A673 (cell line): Measurements from ENCODE around the gene APOO. TPM values are rescaled to one million over a fixed set of nuclear protein-coding genes. Genes with fewer than 3 reads are reported as not detected.

Experiments
- BruUV-seq: library from RNA; stranded (reverse); fragments of 400-500 nt; replicated peaks from 2 replicates; lab custom pipeline; 2021; lab: Mats Ljungman, UMichigan
- CTCF ChIA-PET: fragments of 300-600 bp; sonication (Branson Sonifier 250); formaldehyde crosslinking; loops from one replicate; lab custom pipeline; 2022; ENCODE audit warnings: antibody characterized with exemption; lab: Charles Lee
- POLR2A ChIA-PET: fragments of 300-600 bp; sonication (Branson Sonifier 250); formaldehyde crosslinking; loops from one replicate; lab custom pipeline; 2022; ENCODE audit warnings: antibody characterized with exemption; ENCODE audit not compliant: low non-redundant PET; lab: Charles Lee
- DNase-seq: peaks from one replicate; pipeline ENCODE4 v3.0.0-alpha.2; 2015; ENCODE audit warnings: low spot score
- H3K27ac ChIP-seq: fragments of 200-600 bp; sonication (generic); 2 replicates; pipeline ENCODE4 v1.5.1; 2016; ENCODE audit warnings: mixed run types, low read depth, mild to moderate bottlenecking, mixed read lengths, antibody characterized with exemption, low read length; ENCODE audit not compliant: poor library complexity, severe bottlenecking
- H3K27me3 ChIP-seq: fragments of 200-600 bp; sonication (generic); replicated peaks from 2 replicates; pipeline ENCODE4 v1.6.1; 2017; ENCODE audit warnings: mixed run types, low read depth, mild to moderate bottlenecking, mixed read lengths, antibody characterized with exemption, low read length; ENCODE audit not compliant: insufficient read depth, poor library complexity
- H3K36me3 ChIP-seq: fragments of 200-600 bp; sonication (generic); 2 replicates; pipeline ENCODE4 v1.6.1; 2016; ENCODE audit warnings: mixed run types, mild to moderate bottlenecking, mixed read lengths, antibody characterized with exemption, low read length; ENCODE audit not compliant: insufficient read depth, poor library complexity, severe bottlenecking
- H3K4me1 ChIP-seq: fragments of 200-600 bp; sonication (generic); 2 replicates; pipeline ENCODE4 v1.6.1; 2017; ENCODE audit warnings: mixed run types, mild to moderate bottlenecking, mixed read lengths, antibody characterized with exemption, low read length; ENCODE audit not compliant: insufficient read depth, poor library complexity, severe bottlenecking
- H3K4me3 ChIP-seq: fragments of 200-600 bp; sonication (generic); 2 replicates; pipeline ENCODE4 v1.5.1; 2016; ENCODE audit warnings: low read depth, mixed run types, mild to moderate bottlenecking, mixed read lengths, low read length; ENCODE audit not compliant: poor library complexity, severe bottlenecking
- H3K9me3 ChIP-seq: fragments of 200-600 bp; sonication (generic); 2 replicates; pipeline ENCODE4 v1.6.1; 2016; ENCODE audit warnings: mixed run types, low read depth, mild to moderate bottlenecking, mixed read lengths, antibody characterized with exemption, low read length; ENCODE audit not compliant: poor library complexity, severe bottlenecking
- CTCF ChIP-seq: fragments of 300-800, 200-600 bp; sonication (generic); conservative IDR thresholded peaks from 2 replicates; pipeline ENCODE4 v1.5.1; 2017; ENCODE audit warnings: low read depth, mild to moderate bottlenecking, antibody characterized with exemption, low read length, moderate library complexity, mixed read lengths
- EZH2 ChIP-seq: fragments of 200-600 bp; sonication (generic); IDR thresholded peaks from 2 replicates; pipeline ENCODE4 v1.6.1; 2017; ENCODE audit warnings: borderline replicate concordance, low read depth, mild to moderate bottlenecking, mixed read lengths, antibody characterized with exemption, low read length; ENCODE audit not compliant: poor library complexity, severe bottlenecking
- intact Hi-C: fragments of 100-400 bp; cut with micrococcal nuclease; formaldehyde crosslinking; loops from one replicate; pipeline ENCODE4 v1.10.0; 2022; ENCODE audit not compliant: unreplicated experiment
- total RNA-seq: library from RNA; stranded (reverse); gene quantifications from 2 replicates; pipeline ENCODE4 v1.2.3, GENCODE V29; 2021

Gene APOO
- total RNA-seq, 1 experiment from 2014 or later = 79.0 TPM

GRCh38 chrX:23857935-23858334, 49.8 kb downstream of the APOO start:
- no peaks in the 10 kb centered on the region for H3K4me1 ChIP-seq
- H3K9me3 ChIP-seq = no peaks in the 10 kb centered on the region
- H3K27me3 ChIP-seq = no peaks in the 10 kb centered on the region
- intact Hi-C loops = no loop called here
- TF ChIP-seq CTCF = no peak
- no peak for TF ChIP-seq EZH2
- no TSS peak for BruUV-seq
- CTCF ChIA-PET = no interaction called here
- no peak overlapping the region for H3K4me3 ChIP-seq
- H3K27ac ChIP-seq = no peak overlapping the region
- no peaks in the 10 kb centered on the region for H3K36me3 ChIP-seq
- POLR2A ChIA-PET = no interaction called here
- DNase-seq = no peak

DNA sequence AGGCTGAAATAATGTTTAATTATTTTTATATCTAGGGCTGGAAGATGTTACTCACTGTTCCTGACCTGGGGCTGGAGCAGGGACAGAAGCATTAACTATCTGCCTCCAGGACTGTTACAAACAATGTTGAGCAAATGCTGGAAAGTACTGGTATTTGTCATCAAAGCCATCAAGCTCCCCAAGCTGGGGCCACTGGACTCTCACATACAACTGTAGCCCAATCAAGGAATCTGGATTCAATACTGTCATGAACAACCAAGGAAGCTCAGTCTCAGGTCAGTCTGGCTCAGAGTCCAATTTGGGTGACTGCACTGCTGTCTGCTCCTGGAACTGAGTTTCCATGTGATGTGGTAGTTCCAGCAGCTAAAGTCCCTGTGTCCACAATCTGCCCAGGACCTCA, 50.4 kb downstream of the APOO start:
- intact Hi-C loops = no loop called here
- Histone ChIP-seq H3K27ac (no peak overlapping the region), H3K9me3 (no peaks in the 10 kb centered on the region), H3K4me3 (no peak overlapping the region), H3K27me3 (no peaks in the 10 kb centered on the region), H3K4me1 (no peaks in the 10 kb centered on the region), H3K36me3 (no peaks in the 10 kb centered on the region)
- no peak for DNase-seq
- POLR2A ChIA-PET = no interaction called here
- no TSS peak for BruUV-seq
- CTCF ChIA-PET = no interaction called here
- no peak for TF ChIP-seq CTCF
- TF ChIP-seq EZH2 = no peak

GRCh38 chrX:23855569-23855968, 52.2 kb downstream of the APOO start:
- Histone ChIP-seq H3K27me3 (no peaks in the 10 kb centered on the region), H3K4me3 (no peak overlapping the region), H3K4me1 (no peaks in the 10 kb centered on the region), H3K36me3 (no peaks in the 10 kb centered on the region), H3K27ac (no peak overlapping the region), H3K9me3 (no peaks in the 10 kb centered on the region)
- no TSS peak for BruUV-seq
- DNase-seq = no peak
- POLR2A ChIA-PET = no interaction called here
- TF ChIP-seq EZH2 (no peak), CTCF (no peak)
- intact Hi-C loops = no loop called here
- CTCF ChIA-PET = no interaction called here
